Chondrocyte (in vitro differentiated cells): Measurements from ENCODE around the gene NR2E1. TPM values are rescaled to one million over a fixed set of nuclear protein-coding genes. Genes with fewer than 3 reads are reported as not detected.

ENCODE experiments used
- DNase-seq: peaks from one replicate; pipeline ENCODE4 v3.0.0; 2021; ENCODE audit warnings: mixed read lengths, low spot score
- H3K27ac Mint-ChIP-seq: one replicate; pipeline ENCODE4 v1.8.0; 2021; ENCODE audit warnings: mild to moderate bottlenecking, moderate library complexity, mixed read lengths; ENCODE audit not compliant: unreplicated experiment
- H3K27me3 Mint-ChIP-seq: 2 replicates; pipeline ENCODE4 v1.8.0; 2021; ENCODE audit warnings: low read depth, mixed read lengths
- H3K36me3 Mint-ChIP-seq: 2 replicates; pipeline ENCODE4 v1.8.0; 2021; ENCODE audit warnings: low read depth, mixed read lengths
- H3K4me1 Mint-ChIP-seq: 2 replicates; pipeline ENCODE4 v1.8.0; 2021; ENCODE audit warnings: low read depth, mild to moderate bottlenecking, mixed read lengths
- H3K4me3 Mint-ChIP-seq: one replicate; pipeline ENCODE4 v1.8.0; 2021; ENCODE audit warnings: mild to moderate bottlenecking, moderate library complexity, mixed read lengths; ENCODE audit not compliant: unreplicated experiment
- H3K9me3 Mint-ChIP-seq: 2 replicates; pipeline ENCODE4 v1.8.0; 2021; ENCODE audit warnings: low read depth, mixed read lengths
- CTCF ChIP-seq: fragments of 200-600 bp; sonication (generic); IDR thresholded peaks from 2 replicates; pipeline ENCODE4 v1.5.0; 2021; ENCODE audit warnings: antibody characterized with exemption, mild to moderate bottlenecking, moderate library complexity
- total RNA-seq: library from RNA; stranded (reverse); gene quantifications from 3 replicates; pipeline ENCODE4 v1.2.1, GENCODE V29; 2021

Gene NR2E1
- total RNA-seq, 1 donor from 2014 or later = not detected

GRCh38 chr6:108174371-108175175, 8.8 kb downstream of the NR2E1 start:
- no peak for TF ChIP-seq CTCF

GRCh38 chr6:108175176-108175591, 9.4 kb downstream of the NR2E1 start:
- Mint-ChIP-seq H3K27ac (no peak overlapping the region), H3K36me3 (peaks cover 2% of the 10 kb centered on the region), H3K4me3 (no peak overlapping the region), H3K9me3 (peaks cover 2% of the 10 kb centered on the region), H3K4me1 (peaks cover 25% of the 10 kb centered on the region), H3K27me3 (peaks cover 84% of the 10 kb centered on the region)
- DNase-seq = no peak
- TF ChIP-seq CTCF = no peak

More at GRCh38 chr6:108174371-108175175, 8.8 kb downstream of the NR2E1 start:
- H3K27me3 Mint-ChIP-seq = peaks cover 85% of the 10 kb centered on the region
- H3K4me1 Mint-ChIP-seq = peaks cover 25% of the 10 kb centered on the region
- no peak for DNase-seq
- peaks cover 2% of the 10 kb centered on the region for H3K36me3 Mint-ChIP-seq
- peaks cover 2% of the 10 kb centered on the region for H3K9me3 Mint-ChIP-seq
- no peak overlapping the region for H3K27ac Mint-ChIP-seq
- no peak overlapping the region for H3K4me3 Mint-ChIP-seq

- peaks cover 85% of the 10 kb centered on the region for H3K27me3 Mint-ChIP-seq
- peaks cover 2% of the 10 kb centered on the region for H3K36me3 Mint-ChIP-seq
- H3K9me3 Mint-ChIP-seq = peaks cover 2% of the 10 kb centered on the region
- no peak for DNase-seq
- H3K4me1 Mint-ChIP-seq = peaks cover 25% of the 10 kb centered on the region
- peak overlapping the region; percentile 57 for H3K4me3 Mint-ChIP-seq
- TF ChIP-seq CTCF = peak; percentile 44
- H3K27ac Mint-ChIP-seq = no peak overlapping the region
Measured at GRCh38 chr6:108175592-108176279, 9.9 kb downstream of the NR2E1 start.

GRCh38 chr6:108176281-108177089, 10.7 kb downstream of the NR2E1 start:
- Mint-ChIP-seq H3K4me1 (peaks cover 21% of the 10 kb centered on the region), H3K36me3 (peaks cover 2% of the 10 kb centered on the region), H3K27me3 (peaks cover 82% of the 10 kb centered on the region), H3K9me3 (peaks cover 2% of the 10 kb centered on the region), H3K27ac (no peak overlapping the region), H3K4me3 (peak overlapping the region; percentile 57)
- TF ChIP-seq CTCF = no peak
- DNase-seq = no peak

GRCh38 chr6:108179741-108180140, 13.9 kb downstream of the NR2E1 start:
- H3K27ac Mint-ChIP-seq = no peak overlapping the region
- no peaks in the 10 kb centered on the region for H3K9me3 Mint-ChIP-seq
- H3K36me3 Mint-ChIP-seq = peaks cover 2% of the 10 kb centered on the region
- H3K27me3 Mint-ChIP-seq = peaks cover 70% of the 10 kb centered on the region
- DNase-seq = no peak
- H3K4me3 Mint-ChIP-seq = no peak overlapping the region
- peaks cover 17% of the 10 kb centered on the region for H3K4me1 Mint-ChIP-seq
- no peak for TF ChIP-seq CTCF
